GM03348 (cell line): Measurements from ENCODE around the gene LMF1.
"Not testable (repeated sequence)": the region's sequence is repeated elsewhere in the genome, so short reads cannot be mapped to it uniquely, and the experiment has no call there.

Source experiments
- DNase-seq: peaks from one replicate; pipeline ENCODE4 v3.0.0; 2012; ENCODE audit warnings: low spot score

The LMF1 gene

GRCh38 chr16:970386-970765, 408 bp downstream of the LMF1 start:
- no peak for DNase-seq

GRCh38 chr16:969508-970385, 1.0 kb downstream of the LMF1 start:
- DNase-seq = peak; percentile 79

- no peak for DNase-seq
Measured at GRCh38 chr16:968620-969019, 2.2 kb downstream of the LMF1 start.

- no peak for DNase-seq
Measured at GRCh38 chr16:967546-968295, 3.1 kb downstream of the LMF1 start.

GRCh38 chr16:967077-967541, 3.7 kb downstream of the LMF1 start:
- DNase-seq = no peak

- DNase-seq = no peak
Measured at GRCh38 chr16:966505-966904, 4.3 kb downstream of the LMF1 start.

GRCh38 chr16:966035-966434, 4.7 kb downstream of the LMF1 start:
- no peak for DNase-seq

- DNase-seq = no peak
Measured at GRCh38 chr16:965487-965886, 5.3 kb downstream of the LMF1 start.

- DNase-seq = no peak
Measured at GRCh38 chr16:965036-965395, 5.8 kb downstream of the LMF1 start.

- no peak for DNase-seq
Measured at GRCh38 chr16:964356-965035, 6.3 kb downstream of the LMF1 start.

- DNase-seq = no peak
Measured at GRCh38 chr16:963913-964312, 6.9 kb downstream of the LMF1 start.

GRCh38 chr16:962901-963814, 7.6 kb downstream of the LMF1 start:
- DNase-seq = no peak

- no peak for DNase-seq
Measured at GRCh38 chr16:962366-962765, 8.4 kb downstream of the LMF1 start.

- no peak for DNase-seq
Measured at GRCh38 chr16:959232-960040, 11.3 kb downstream of the LMF1 start.

GRCh38 chr16:955766-956165, 15.0 kb downstream of the LMF1 start:
- DNase-seq = not testable (repeated sequence)

GRCh38 chr16:953818-954217, 17.0 kb downstream of the LMF1 start:
- not testable (repeated sequence) for DNase-seq

- DNase-seq = no peak
Measured at GRCh38 chr16:952321-952720, 18.5 kb downstream of the LMF1 start.

- no peak for DNase-seq
Measured at GRCh38 chr16:951660-952301, 19.0 kb downstream of the LMF1 start.

GRCh38 chr16:950733-951573, 19.8 kb downstream of the LMF1 start:
- DNase-seq = not testable (repeated sequence)
